ENCODE measurements around the gene KRTAP29-1. TPM values are rescaled to one million over a fixed set of nuclear protein-coding genes. Genes with fewer than 3 reads are reported as not detected.

The KRTAP29-1 gene
- total and polyA plus RNA-seq, 2 experiments from 2014 or later, result not detected

DNA sequence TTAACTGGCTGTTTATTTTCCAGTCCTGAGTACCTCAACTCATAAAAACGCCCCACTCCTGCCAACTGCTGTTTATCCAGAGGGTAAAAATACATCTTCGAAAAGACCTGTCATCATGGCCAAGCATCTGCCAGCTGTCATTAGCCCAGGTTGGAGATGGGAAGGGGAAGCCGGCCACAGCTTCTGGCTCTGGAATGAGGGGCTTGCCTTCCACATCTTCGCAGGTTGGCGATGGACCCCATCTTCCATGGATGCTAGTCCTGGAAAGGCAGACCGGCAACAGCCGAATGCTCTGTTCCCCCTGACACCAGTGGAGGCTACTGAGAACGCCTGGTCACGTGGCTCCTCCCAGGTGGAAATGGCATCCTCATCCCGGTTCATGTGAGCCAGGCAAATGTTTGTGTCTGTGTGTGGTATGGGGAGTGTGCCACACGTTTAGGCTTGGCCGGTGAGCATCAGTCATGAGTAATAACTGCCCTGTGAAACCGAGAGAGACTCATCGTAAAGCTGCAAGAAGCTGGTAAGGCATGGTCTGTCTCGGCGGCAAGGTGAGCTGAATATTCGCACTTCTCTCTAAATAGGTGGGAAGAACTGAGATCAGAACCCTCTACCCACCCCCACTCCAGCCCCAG is 13.3 kb upstream of the KRTAP29-1 start (continued):
- TF ChIP-seq, protein P1, sequence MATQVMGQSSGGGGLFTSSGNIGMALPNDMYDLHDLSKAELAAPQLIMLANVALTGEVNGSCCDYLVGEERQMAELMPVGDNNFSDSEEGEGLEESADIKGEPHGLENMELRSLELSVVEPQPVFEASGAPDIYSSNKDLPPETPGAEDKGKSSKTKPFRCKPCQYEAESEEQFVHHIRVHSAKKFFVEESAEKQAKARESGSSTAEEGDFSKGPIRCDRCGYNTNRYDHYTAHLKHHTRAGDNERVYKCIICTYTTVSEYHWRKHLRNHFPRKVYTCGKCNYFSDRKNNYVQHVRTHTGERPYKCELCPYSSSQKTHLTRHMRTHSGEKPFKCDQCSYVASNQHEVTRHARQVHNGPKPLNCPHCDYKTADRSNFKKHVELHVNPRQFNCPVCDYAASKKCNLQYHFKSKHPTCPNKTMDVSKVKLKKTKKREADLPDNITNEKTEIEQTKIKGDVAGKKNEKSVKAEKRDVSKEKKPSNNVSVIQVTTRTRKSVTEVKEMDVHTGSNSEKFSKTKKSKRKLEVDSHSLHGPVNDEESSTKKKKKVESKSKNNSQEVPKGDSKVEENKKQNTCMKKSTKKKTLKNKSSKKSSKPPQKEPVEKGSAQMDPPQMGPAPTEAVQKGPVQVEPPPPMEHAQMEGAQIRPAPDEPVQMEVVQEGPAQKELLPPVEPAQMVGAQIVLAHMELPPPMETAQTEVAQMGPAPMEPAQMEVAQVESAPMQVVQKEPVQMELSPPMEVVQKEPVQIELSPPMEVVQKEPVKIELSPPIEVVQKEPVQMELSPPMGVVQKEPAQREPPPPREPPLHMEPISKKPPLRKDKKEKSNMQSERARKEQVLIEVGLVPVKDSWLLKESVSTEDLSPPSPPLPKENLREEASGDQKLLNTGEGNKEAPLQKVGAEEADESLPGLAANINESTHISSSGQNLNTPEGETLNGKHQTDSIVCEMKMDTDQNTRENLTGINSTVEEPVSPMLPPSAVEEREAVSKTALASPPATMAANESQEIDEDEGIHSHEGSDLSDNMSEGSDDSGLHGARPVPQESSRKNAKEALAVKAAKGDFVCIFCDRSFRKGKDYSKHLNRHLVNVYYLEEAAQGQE (IDR thresholded peaks at IDR 0.05; ENCODE audit: unreplicated experiment), result no peak
- TF ChIP-seq ZNF114 (CRISPR knock-in tag; IDR thresholded peaks at IDR 0.05), result no peak
- TF ChIP-seq, protein P2, sequence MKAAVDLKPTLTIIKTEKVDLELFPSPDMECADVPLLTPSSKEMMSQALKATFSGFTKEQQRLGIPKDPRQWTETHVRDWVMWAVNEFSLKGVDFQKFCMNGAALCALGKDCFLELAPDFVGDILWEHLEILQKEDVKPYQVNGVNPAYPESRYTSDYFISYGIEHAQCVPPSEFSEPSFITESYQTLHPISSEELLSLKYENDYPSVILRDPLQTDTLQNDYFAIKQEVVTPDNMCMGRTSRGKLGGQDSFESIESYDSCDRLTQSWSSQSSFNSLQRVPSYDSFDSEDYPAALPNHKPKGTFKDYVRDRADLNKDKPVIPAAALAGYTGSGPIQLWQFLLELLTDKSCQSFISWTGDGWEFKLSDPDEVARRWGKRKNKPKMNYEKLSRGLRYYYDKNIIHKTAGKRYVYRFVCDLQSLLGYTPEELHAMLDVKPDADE (IDR thresholded peaks at IDR 0.05), result no peak

DNA sequence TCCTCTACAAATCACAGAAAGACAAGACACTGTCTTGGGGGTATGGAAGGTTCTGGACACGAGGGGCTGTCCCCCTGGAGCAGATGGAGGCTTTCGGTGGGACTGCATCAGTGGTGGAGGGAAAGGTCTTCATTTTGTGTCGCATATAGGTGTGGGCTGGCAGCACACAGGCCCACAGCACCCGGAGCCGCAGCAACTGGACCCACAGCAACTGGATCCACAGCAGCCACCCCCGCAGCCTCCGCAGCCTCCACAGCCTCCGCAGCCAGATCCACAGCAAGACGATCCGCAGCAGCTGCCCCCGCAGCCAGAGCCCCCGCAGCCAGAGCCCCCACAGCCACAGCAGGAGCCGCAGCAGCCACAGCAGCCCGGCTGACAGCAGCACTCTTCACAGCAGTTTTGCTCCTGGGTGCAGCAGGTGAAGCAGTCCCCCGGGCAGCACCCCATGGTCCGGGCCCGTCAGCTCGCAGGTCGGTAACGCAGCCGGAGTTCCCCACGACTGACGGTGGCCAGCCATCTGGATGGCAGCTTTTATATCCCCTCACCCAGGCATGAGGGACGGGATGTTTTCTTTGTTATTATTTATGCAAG is 12.6 kb upstream of the KRTAP29-1 start, which contains the start of gene KRTAP17-1:
Gene KRTAP17-1 (minus strand): TSS at position 507 of the 591 bp plus-strand sequence. CDS start 60 bp downstream, at position 447.
- H3K36me3 Mint-ChIP-seq (ENCODE audit: low read depth), result peaks cover 6% of the 10 kb centered on the region; the same call in 1 of the 3 replicates
- H3K4me1 ChIP-seq (ENCODE audit: insufficient read depth), result no peaks in the 10 kb centered on the region
- H3K27ac Mint-ChIP-seq, result no peak within 1 kb of the TSS; the same call in 1 of the 2 replicates
- H3K79me2 ChIP-seq (replicated peaks; ENCODE audit: insufficient read depth), result no peaks in the 10 kb centered on the region
- H3K4me3 ChIP-seq, result no peak within 1 kb of the TSS
- peaks cover 6% of the 10 kb centered on the region for H3K27me3 Mint-ChIP-seq (ENCODE audit: insufficient read depth, low read depth, poor library complexity)
- H3K27ac ChIP-seq (ENCODE audit: low read depth), result no peak within 1 kb of the TSS
- no peaks in the 10 kb centered on the region for H3K27me3 ChIP-seq (ENCODE audit: insufficient read depth)
- H3K4me1 Mint-ChIP-seq, result no peaks in the 10 kb centered on the region; the same call in 2 of the 3 replicates
- no peaks in the 10 kb centered on the region for H3F3A ChIP-seq (replicated peaks; ENCODE audit: low read depth)
- H2AFZ ChIP-seq, result 0 out of 2 replicates have a peak within 1 kb of the TSS, but pooled peaks have one; percentile 43
- no peak within 1 kb of the TSS for H3K4me2 ChIP-seq
- H3K9me2 ChIP-seq (ENCODE audit: insufficient read depth), result no peaks in the 10 kb centered on the region
- ATAC-seq (no peak), DNase-seq (ENCODE audit: low spot score) (no peak)
- H4K20me1 ChIP-seq (replicated peaks; ENCODE audit: insufficient read depth), result no peaks in the 10 kb centered on the region
- peaks cover 11% of the 10 kb centered on the region; the same call in 2 of the 3 replicates for H3K9me3 Mint-ChIP-seq
- H3K4me3 Mint-ChIP-seq, result no peak within 1 kb of the TSS
- H3K36me3 ChIP-seq (ENCODE audit: insufficient read depth), result no peaks in the 10 kb centered on the region
- TF ChIP-seq EZH2 (IDR thresholded peaks at IDR 0.05; ENCODE audit: low read depth, unreplicated experiment) (no peak), NANOG (IDR thresholded peaks at IDR 0.05; ENCODE audit: borderline replicate concordance) (no peak), ZNF331 (CRISPR knock-in tag; IDR thresholded peaks at IDR 0.05; ENCODE audit: low read depth) (no peak), POLR2AphosphoS5 (IDR thresholded peaks at IDR 0.05; ENCODE audit: low read depth) (no peak), STAT1 (IDR thresholded peaks at IDR 0.05; ENCODE audit: unreplicated experiment) (no peak), ZNF114 (CRISPR knock-in tag; IDR thresholded peaks at IDR 0.05) (no peak), EZH2phosphoT487 (IDR thresholded peaks at IDR 0.05; ENCODE audit: unreplicated experiment) (no peak)
- TF ChIP-seq, protein P1 (IDR thresholded peaks at IDR 0.05; ENCODE audit: unreplicated experiment), result no peak
- TF ChIP-seq, protein P2 (IDR thresholded peaks at IDR 0.05), result no peak
